ENCODE results near the gene ITIH1. TPM values are rescaled to one million over a fixed set of nuclear protein-coding genes. Genes with fewer than 3 reads are reported as not detected.

Gene ITIH1
- total RNA-seq, 1 experiment from 2014 or later = not detected

DNA sequence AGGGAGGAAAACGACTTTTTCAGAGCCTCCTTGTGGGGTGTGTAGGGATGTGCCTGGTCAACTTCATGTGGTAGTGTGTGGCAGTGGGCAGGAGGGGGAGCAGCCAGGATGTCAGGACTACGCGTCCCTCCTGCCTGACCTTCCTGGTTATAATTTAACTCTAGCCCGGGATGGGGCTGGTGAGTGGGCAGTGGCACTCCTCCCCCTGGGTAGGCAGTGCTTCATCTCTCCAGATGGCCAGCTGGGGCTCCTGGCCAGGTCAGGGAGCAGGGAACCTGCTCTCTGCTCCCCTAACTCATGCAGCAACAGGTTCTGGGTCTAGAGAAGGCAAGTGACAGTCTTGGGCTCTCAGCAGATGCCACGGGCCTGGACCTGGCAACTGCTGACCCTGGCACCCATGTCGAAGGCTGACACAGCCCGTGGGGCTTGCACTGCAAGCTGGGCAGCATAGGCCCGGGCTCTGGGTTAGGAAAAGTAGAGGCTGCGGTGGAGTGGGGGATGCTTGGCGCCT lies 50.5 kb downstream of the ITIH1 start:
- no peak for DNase-seq
- POLR2A ChIA-PET (ENCODE audit: unreplicated experiment) = interaction anchor here (0.6 kb wide), 1 partner anchor 132 kb away, joined by 3 read pairs; no protein-coding TSS in a partner anchor
- H3K27ac ChIP-seq = no peak overlapping the region

DNA sequence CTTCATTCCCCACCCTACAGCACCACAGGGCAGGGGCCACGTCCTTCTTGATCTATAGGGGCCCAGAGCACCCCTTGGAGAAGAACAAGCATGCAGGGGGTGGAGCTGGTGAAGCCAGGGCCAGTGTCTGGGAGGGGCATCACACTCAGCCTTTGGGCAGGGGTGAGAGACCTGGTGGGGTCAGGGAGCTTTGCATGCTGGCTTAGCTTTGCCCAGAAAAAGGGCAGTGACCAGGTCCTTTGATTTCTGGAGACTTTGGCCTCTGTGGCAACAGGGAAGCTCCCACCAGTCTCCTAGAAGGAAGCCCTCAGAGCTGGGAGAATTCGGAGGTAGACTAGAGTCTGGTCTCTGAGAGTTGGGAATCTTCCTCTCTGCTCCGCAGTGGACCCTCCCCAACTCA lies 52.1 kb downstream of the ITIH1 start:
- Histone ChIP-seq H3K27me3 (ENCODE audit: insufficient read depth, low read depth) (no peaks in the 10 kb centered on the region), H3K27ac (no peak overlapping the region), H3K9me3 (ENCODE audit: insufficient read depth, low read depth) (no peaks in the 10 kb centered on the region), H3K36me3 (ENCODE audit: low read depth) (no peaks in the 10 kb centered on the region), H2AFZ (no peak overlapping the region), H3F3A (ENCODE audit: insufficient read depth, low read depth) (peaks cover 3% of the 10 kb centered on the region; the same call in 1 of the 2 replicates), H3K9me2 (ENCODE audit: insufficient read depth) (no peaks in the 10 kb centered on the region), H4K20me1 (ENCODE audit: insufficient read depth) (peaks cover 4% of the 10 kb centered on the region; the same call in 1 of the 2 replicates), H3K4me1 (replicated peaks; ENCODE audit: insufficient read depth) (peaks cover 11% of the 10 kb centered on the region), H3K4me3 (no peak overlapping the region), H3K79me2 (ENCODE audit: low read depth) (no peaks in the 10 kb centered on the region), H3K4me2 (no peak overlapping the region)
- no peak for DNase-seq
- ChIA-PET CTCF (no interaction called here), POLR2A (ENCODE audit: unreplicated experiment) (no interaction called here)
- intact Hi-C loops (cut with micrococcal nuclease; ENCODE audit: unreplicated experiment) = no loop called here
- TF ChIP-seq EZH2 (IDR thresholded peaks at IDR 0.05; ENCODE audit: low read depth) = no peak
- TF ChIP-seq, protein P1, sequence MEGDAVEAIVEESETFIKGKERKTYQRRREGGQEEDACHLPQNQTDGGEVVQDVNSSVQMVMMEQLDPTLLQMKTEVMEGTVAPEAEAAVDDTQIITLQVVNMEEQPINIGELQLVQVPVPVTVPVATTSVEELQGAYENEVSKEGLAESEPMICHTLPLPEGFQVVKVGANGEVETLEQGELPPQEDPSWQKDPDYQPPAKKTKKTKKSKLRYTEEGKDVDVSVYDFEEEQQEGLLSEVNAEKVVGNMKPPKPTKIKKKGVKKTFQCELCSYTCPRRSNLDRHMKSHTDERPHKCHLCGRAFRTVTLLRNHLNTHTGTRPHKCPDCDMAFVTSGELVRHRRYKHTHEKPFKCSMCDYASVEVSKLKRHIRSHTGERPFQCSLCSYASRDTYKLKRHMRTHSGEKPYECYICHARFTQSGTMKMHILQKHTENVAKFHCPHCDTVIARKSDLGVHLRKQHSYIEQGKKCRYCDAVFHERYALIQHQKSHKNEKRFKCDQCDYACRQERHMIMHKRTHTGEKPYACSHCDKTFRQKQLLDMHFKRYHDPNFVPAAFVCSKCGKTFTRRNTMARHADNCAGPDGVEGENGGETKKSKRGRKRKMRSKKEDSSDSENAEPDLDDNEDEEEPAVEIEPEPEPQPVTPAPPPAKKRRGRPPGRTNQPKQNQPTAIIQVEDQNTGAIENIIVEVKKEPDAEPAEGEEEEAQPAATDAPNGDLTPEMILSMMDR (conservative IDR thresholded peaks at IDR 0.05) = no peak
- no TSS peak for BruUV-seq (replicated peaks)

More for the DNA sequence above, 50.5 kb downstream of the ITIH1 start:
- CTCF ChIA-PET = no interaction called here
- Histone ChIP-seq H3K79me2 (ENCODE audit: low read depth) (no peaks in the 10 kb centered on the region), H3K9me2 (ENCODE audit: insufficient read depth) (no peaks in the 10 kb centered on the region), H3K9me3 (ENCODE audit: insufficient read depth, low read depth) (no peaks in the 10 kb centered on the region), H3K27me3 (ENCODE audit: insufficient read depth, low read depth) (no peaks in the 10 kb centered on the region), H3F3A (ENCODE audit: insufficient read depth, low read depth) (peaks cover 3% of the 10 kb centered on the region; the same call in 1 of the 2 replicates), H3K4me1 (replicated peaks; ENCODE audit: insufficient read depth) (peaks cover 11% of the 10 kb centered on the region), H2AFZ (no peak overlapping the region), H3K36me3 (ENCODE audit: low read depth) (no peaks in the 10 kb centered on the region), H4K20me1 (ENCODE audit: insufficient read depth) (peaks cover 4% of the 10 kb centered on the region; the same call in 1 of the 2 replicates), H3K4me2 (no peak overlapping the region), H3K4me3 (no peak overlapping the region)
- no TSS peak for BruUV-seq (replicated peaks)
- TF ChIP-seq EZH2 (IDR thresholded peaks at IDR 0.05; ENCODE audit: low read depth) = no peak
- TF ChIP-seq, protein P1 (conservative IDR thresholded peaks at IDR 0.05) = no peak
- intact Hi-C loops (cut with micrococcal nuclease; ENCODE audit: unreplicated experiment) = no loop called here

DNA sequence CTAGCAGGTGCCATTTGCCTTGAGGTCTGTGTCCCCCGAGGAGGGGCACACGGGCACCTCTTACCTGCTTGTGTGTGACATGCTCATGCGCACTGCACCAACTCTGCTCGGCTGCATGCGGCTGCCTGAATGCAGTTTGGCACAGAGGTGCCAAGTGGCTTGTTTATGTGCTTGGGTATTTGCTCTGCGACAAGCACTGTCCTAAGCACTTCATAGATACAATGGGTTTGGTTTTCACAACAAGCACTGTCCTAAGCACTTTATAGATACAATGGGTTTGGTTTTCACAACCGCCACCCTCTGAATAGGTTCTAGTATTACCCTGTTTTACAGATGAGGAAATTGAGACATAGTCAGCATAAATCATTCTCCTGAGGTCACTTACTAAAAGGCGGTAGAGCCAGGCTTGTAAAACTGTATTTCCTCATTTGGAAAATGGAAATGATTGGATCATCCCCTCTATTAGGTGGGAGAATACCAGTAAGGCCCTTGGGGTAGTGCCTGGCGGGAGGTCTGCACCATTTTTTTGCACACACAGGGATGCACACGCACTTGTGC lies 52.6 kb downstream of the ITIH1 start:
- Histone ChIP-seq H3K4me2 (no peak overlapping the region), H2AFZ (no peak overlapping the region), H3K9me3 (ENCODE audit: insufficient read depth, low read depth) (no peaks in the 10 kb centered on the region), H3K36me3 (ENCODE audit: low read depth) (no peaks in the 10 kb centered on the region), H3K27ac (no peak overlapping the region), H3K79me2 (ENCODE audit: low read depth) (no peaks in the 10 kb centered on the region), H3F3A (ENCODE audit: insufficient read depth, low read depth) (peaks cover 3% of the 10 kb centered on the region; the same call in 1 of the 2 replicates), H3K27me3 (ENCODE audit: insufficient read depth, low read depth) (no peaks in the 10 kb centered on the region), H3K4me1 (replicated peaks; ENCODE audit: insufficient read depth) (peaks cover 11% of the 10 kb centered on the region), H4K20me1 (ENCODE audit: insufficient read depth) (peaks cover 4% of the 10 kb centered on the region; the same call in 1 of the 2 replicates), H3K9me2 (ENCODE audit: insufficient read depth) (no peaks in the 10 kb centered on the region), H3K4me3 (no peak overlapping the region)
- no peak for DNase-seq
- TF ChIP-seq, protein P1 (conservative IDR thresholded peaks at IDR 0.05) = no peak
- TF ChIP-seq EZH2 (IDR thresholded peaks at IDR 0.05; ENCODE audit: low read depth) = no peak
- BruUV-seq (replicated peaks) = no TSS peak
- POLR2A ChIA-PET (ENCODE audit: unreplicated experiment) = no interaction called here
- CTCF ChIA-PET = no interaction called here
- intact Hi-C loops (cut with micrococcal nuclease; ENCODE audit: unreplicated experiment) = no loop called here
